Activated gamma-delta T cell (primary cell): ENCODE data around the gene FAM89B.

Experiments
- DNase-seq: peaks from one replicate; lab custom pipeline; 2025; lab: John Stamatoyannopoulos, UW

FAM89B gene

DNA sequence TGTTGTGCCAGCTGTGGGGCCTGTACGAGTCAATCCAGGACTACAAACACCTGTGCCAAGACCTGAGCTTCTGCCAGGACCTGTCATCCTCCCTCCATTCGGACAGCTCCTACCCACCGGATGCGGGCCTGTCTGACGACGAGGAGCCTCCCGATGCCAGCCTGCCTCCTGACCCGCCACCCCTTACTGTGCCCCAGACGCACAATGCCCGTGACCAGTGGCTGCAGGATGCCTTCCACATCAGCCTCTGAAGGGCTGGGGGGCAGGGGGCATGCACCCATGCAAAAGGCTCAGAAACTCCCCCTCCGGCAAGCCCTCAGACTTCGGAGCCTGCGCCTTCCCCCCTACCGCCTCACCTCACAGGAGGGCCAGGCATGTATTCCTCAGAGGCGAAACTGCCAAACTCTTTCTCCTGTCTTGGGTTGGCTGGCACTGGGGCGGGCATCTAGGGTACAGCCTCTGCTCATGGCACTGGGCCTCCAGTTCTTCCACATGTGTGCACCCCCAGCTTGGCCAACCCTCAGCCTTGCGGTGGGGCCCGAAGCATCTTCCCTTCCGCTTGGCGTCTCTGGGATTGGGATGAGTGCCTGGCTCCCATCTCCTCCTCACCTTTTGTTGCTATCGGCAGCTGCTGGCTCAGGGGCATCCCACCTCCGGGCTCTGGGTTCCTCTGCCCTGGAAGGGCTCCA, 1.2 kb downstream of the FAM89B start:
- no peak for DNase-seq

DNA sequence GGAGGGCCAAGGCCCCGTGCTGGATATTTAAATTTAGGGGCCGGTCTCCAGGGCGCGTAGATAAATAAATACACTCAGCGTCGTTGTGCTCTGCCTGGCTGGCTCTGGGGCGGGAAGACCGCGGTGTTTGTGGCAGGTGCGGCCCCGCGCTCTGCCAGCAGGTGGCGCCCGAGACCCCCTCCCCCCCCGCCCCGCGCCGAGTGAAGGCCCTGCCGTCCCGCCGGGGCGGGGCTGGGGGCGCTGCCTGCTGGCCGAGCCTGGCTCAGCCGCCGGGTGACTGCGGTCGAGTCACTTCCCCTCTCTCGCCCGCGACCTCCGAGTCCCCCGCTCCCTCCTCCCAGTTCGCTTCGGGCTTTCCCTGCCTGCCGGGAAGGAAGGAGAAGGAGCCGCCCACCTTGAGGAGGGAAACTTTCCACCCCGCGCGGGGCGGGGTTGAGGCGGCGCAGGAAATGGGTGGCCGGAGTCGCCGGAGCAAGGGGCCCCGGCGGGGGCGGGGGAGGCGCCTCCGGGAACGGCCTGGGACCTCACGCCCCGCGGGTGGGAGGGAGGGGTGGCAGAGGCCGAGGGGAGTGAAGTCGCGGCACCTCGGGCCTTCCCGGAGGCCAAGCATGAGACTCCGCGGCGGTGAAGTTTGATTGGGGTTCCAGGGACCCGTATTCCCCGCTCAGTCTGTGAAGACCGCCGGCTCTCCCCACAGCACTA, 1.9 kb downstream of the FAM89B start:
- peak; percentile 87 for DNase-seq

DNA sequence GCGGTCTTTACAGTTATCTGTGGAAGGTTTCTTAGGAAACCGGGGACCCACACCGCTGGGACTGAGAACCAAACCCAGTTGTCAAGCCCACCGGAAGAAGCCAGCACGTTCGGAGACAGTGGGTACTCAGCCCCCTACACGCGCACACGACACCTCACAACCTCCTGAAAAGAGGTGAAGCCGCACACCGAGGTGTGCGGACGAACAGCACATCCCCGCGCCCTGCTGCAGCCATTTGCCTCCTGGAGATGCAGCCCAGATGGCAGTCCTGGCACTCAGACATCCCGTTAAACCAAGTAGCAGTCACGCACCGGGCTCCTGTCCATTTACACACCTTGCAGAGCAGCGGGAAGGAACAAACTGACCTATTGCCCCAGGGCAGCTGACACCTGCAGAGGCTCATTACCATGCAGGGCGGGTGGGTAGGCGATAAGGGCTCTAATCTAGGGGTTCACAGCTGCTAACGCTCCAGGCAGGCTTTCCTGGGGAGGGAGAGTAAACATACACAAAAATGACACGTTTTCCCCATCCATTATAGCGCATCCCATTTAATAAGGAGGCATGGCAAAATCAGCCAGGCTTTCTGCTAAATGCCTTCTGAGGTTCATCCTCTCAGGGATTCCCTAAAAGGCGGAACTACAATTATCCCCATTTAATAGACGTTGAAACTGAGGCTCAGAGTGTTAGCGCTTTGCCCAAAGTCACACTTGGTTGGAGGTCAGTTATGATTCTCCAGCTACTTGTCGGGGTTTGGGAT, 2.7 kb downstream of the FAM89B start:
- DNase-seq = no peak

DNA sequence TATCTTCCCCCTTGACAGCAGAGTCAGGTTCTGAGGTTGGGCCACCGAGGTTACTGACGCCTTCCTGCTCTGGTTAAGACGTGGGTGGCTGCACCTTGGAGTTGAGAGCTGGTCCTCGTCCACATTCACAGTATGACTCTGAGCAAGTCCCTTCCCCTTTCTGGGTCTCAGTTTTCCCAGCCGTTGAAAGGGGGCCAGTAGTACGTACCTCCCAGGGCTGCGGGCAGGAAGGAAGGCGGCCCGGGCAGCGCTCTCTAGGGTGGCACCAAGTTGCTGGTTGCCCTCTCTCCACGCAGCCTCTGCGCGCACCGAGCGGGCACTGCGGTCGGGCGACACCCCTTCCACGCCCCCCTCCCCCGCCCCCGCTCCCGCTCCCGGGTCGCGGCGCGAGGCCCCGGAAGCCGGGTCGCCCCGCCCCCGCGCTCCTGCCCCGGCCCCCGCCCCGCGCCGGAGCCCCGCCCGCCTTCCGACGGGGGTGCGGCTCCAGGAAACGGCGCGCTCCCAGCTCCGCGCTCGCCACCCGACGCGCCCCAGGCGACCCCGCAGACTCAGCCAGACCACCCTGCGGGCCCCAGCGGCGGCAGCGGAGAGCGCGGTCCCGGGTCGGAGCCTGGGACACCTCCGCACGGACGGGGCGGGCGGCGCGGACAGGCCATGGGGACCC, 3.4 kb downstream of the FAM89B start, which contains the start of gene EHBP1L1:
Gene EHBP1L1, plus strand, starts transcription at position 486 of the 664 bp plus-strand sequence. CDS start 250 bp downstream, outside the sequence.
- peak; percentile 72 for DNase-seq

DNA sequence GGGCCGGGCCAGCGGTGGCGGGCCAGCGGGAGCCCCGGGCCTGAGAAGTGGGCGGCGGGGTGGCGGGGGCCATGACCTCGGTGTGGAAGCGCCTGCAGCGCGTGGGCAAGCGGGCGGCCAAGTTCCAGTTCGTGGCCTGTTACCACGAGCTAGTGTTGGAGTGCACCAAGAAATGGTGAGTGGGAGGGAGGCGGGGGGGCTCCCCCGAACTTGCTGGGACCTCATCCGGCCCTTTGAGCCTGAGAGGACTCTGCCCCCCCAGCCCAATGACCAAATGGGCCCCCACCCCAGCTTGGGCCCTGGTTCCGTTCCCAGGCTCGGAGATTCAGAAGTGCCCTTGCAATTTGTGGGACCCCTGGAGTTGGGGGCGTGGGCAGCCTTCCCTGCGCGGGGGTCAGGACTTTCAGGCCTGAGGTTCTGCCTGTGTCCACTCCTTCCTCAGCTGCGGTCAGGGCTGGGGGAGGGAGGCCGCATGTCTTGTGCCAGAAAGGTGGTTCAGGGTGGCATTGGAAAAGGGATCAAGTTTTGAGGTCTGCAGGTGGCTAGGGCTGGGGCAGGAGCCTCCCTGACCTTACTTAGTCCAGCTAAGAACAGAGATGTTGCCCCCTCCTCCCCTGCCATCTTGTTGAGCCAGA, 4.0 kb downstream of the FAM89B start:
- DNase-seq = no peak

DNA sequence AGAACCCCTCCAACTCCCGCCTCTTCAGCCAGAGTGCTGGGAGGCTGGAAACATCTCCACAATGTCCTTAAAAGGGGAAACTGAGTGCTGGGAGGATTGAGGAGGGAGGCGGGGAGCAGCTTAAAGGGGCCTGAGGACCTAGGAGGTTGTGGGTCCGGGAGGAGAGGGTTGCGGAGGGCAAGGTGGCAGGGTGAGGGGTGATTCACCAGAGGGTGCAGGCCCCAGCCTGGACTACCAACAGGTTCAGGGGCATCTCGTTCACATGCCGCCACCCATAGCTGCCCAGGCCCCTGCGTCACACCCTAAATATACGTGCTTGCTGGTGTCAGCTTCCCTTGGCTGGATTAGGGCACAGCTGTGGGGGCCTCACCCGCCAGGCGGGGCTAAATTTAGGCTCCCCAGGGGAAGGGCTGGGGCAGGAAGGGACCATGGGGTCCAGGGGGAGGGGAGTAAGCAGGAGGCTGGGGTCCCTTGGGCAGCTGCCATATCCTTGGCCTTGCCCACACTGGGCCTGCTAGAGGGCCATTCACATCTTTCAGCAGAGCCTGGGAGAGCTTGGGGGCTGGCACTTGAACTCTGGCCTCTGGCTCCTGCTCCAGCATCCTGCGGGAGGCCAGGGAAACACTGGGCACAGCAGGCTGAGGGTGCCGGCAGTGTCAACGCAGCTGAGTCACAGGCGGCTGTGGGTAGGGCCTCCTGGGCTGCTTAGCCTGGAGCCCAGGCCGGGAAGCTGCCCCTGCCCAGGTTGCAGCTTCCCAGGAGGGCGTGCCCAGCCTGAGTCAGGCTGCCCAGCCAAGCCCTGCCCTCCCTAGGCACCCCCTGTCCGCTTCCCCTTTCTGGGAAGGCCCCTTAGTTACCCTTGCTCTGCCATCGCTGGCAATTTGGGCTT, 4.8 kb downstream of the FAM89B start:
- DNase-seq = no peak

DNA sequence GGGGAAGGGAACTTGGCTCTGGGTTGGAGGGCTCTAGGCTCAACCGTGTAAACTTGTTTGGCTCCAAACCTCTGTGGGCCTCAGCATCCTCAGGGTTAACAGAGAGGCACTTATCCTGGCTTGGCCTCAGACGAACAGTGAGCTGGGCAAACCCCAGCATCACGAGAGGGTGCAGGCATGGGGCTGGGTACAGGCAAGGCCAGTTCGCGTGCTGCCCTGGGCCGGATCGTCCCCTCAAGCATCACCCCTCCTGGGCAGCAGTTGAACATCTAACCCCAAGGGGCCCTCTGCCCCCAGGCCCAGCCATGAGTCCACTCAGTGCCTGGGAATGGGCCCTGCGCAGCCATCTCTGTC, 5.4 kb downstream of the FAM89B start:
- no peak for DNase-seq

DNA sequence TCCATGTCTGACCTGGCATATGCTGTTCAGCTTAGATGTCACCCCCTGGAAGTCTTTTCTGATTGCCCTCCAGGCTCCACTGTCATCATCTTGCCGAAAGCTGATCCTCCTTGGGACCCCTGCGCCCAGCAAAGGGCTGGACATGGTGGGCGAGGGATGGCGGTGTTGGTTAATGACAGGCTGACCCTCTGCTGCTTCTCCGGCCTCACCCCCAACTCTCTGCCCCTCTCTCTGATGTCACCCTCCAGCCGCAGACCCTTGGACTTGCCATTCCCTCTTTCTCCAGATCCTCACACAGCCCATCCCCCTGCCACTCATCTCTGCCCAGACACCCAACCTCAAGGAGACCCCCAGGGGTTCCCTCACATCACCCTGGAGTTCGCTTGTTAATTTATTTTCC, 5.8 kb downstream of the FAM89B start:
- no peak for DNase-seq

DNA sequence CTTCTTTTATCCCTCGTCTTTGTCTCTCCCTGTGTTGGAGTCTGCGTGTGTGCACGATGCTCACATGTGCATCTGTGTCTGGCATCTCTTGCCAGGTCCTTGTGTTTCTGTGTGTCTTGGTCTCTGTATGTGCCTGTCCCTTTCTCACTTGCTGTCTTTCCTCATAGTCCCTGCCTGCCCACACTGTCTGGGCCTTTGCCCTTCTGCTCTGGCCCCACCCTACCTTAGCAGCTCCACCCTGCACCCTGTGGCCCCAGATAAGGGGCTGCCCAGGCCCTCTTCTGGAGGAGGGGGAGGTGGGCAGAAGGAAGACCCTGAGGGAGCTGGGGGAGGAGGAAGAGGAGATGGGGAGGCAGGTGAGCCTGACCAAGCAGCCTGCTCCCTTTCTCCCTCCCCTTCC, 6.3 kb downstream of the FAM89B start:
- DNase-seq = no peak

DNA sequence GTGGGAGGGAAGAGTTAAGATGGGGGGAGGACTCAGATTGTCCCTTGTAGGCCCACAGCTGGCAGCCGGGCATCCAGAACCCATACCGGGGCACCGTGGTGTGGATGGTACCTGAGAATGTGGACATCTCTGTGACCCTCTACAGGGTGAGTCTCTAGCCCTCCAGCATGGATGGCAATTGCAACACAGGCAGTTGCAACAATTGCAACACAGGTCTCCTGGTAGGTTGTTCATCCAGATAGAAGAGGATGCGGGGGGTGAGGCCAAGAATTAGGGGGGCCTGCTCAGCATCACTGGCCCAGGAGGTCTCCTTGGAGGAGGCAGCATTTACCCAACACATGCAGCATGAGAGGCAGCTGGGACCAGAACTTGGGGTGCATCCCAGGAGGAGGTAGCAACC, 7.0 kb downstream of the FAM89B start:
- no peak for DNase-seq

DNA sequence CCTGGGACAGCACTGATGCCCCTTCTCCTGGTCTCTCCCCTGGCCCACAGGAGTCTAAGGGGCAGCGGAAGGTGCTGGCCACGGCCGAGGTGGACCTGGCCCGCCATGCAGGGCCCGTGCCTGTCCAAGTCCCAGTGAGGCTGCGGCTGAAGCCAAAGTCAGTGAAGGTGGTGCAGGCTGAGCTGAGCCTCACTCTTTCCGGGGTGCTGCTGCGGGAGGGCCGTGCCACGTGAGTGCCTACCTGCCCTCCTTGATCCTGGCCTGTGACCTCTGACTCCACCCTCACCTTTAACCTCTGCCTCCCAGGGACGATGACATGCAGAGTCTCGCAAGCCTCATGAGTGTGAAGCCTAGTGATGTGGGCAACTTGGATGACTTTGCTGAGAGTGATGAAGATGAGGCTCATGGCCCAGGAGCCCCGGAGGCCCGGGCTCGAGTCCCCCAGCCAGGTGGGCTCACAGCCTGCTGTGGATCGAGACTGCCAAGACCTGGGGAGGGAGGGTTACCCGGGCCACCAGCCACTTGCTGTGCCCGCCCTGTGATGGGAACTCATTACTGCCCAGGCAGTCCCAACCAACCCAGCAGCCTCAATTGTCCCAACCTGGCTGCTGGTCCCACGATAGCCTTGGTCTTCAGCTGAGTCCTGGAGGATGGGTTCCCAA, 7.8 kb downstream of the FAM89B start:
- DNase-seq = no peak

DNA sequence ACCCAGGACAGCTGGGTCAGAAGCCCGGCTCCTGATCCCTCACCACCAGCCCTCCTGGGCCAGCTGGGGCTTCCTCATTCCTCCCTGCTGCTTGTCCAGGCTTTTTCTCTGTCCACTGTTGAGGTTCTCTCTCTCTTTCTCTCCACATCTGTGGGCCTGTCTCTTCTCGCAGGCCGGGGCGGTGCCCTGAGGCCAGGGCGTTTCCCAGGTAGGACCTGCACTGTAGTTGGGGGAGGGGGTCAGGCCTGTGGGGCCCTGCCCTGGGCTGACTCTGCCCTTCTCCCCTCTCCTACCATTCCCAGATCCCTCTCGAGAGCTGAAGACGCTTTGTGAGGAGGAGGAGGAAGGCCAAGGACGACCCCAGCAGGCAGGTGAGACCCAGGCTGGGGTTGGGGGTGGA, 8.4 kb downstream of the FAM89B start:
- no peak for DNase-seq

DNA sequence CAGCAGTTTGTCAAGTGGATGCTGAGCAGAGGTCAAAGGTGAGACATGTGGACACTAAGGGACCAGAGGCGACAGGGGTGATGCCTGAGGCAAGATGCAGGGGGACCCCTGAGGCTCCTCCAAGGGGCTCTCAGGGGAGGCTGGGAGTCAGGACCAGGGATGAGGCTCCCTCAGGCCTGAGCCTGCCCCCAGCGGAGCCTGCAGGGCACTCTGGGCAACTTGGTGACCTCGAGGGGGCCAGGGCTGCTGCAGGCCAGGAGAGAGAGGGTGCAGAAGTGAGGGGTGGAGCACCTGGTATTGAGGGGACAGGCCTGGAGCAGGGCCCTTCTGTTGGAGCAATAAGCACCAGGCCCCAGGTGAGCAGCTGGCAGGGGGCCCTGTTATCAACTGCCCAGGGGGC, 9.6 kb downstream of the FAM89B start:
- DNase-seq = no peak

DNA sequence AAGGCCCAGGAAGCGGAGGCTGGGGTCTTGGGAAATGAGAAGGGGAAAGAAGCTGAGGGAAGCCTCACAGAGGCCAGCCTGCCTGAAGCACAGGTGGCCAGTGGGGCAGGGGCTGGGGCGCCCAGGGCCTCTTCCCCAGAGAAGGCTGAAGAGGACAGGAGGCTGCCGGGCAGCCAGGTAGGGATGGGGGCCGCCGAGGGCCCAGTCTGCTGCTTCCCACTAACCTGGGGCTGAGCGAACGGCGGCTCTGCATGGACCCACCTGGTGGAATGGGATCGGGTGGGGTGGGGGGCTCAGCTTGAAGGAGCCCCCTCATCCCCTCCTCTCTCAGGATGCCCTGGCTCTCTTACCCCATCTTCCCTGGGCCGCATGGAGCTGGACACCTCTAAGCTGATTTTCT, 11.3 kb downstream of the FAM89B start:
- DNase-seq = no peak

DNA sequence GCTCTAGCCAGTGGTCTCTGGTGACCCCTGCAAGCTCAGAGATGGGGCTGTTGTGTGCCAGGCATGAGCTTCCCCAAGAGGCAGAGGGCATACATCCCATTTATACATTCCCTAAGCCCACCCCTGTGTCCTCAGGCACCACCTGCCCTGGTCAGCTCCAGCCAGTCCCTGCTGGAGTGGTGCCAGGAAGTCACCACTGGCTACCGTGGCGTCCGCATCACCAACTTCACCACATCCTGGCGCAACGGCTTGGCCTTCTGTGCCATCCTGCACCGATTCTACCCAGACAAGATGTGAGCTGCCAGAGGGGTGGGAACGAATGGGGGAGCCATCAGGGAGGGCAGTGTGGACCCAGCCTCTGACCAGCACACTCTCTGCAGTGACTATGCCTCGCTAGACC, 11.8 kb downstream of the FAM89B start:
- DNase-seq = no peak

DNA sequence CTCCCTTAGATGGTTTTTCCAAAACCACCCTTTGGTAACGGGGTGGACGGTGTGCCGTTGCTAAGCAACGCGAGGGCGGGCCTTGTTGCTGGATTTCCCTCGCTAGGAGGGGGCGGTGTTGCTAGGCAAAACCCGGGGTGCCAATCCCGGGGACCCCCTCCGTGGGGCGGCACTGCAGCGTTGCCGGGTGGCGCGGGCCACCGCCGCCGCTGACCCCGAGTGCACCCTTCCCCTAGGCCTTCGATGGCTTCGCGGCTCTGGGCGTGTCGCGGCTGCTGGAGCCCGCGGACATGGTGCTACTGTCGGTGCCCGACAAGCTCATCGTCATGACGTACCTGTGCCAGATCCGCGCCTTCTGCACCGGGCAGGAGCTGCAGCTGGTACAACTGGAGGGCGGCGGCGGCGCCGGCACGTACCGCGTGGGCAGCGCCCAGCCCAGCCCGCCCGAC, 12.4 kb downstream of the FAM89B start:
- no peak for DNase-seq

DNA sequence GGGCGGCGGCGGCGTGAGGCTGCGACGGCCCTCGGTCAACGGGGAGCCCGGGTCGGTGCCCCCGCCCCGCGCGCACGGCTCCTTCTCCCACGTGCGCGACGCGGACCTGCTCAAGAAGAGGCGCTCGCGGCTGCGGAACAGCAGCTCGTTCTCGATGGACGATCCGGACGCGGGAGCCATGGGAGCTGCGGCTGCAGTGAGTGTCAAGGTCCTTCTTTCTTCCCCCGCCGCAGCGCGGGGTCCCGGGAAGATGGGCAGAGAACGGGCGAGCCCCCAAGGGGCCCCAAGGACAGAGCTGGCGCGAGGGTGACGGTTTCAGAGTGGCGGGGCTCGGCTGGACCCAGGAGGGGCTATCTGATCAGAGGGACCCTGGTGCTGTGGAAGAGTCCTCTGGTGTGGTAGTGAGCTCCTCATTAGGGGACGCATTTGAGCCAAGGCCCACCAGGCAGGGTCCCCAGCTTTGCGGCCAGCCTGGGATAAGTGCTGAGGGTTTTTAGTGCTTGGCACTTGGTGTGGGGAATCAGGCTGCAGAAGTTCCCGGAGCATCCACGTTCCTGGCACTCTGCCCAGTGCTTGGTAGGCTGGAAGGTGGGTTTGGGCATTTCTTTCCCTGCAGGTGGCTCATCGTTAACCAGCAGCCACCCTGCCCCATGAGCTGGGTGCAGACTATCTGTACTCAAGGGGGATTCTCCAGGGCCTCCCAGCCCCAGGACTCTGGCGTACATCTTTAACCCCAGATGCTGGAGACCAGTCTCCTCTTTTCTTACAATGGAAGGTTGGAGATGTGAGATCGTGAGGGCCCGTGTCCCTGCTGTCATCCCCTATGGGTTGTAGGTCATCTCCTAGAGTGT, 13.3 kb downstream of the FAM89B start:
- no peak for DNase-seq

DNA sequence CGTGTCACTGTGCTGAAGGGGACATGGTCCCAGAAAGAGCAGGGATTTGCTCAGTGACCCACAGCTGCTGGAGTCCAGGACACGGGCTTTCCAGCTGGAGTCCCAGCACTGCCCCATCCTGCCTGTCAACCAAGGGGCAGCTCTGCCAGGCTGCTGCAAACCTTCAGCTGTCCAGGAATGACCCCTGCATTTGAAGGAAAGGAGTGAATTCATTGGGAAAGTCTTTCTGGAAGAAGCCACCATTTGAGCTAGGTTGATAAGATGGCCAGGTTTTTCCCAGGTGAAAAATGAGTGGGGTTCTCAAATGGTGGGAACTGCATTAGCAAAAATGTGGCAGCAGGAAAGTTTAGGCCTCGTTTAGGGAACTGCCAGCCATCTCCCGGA, 13.9 kb downstream of the FAM89B start:
- no peak for DNase-seq

DNA sequence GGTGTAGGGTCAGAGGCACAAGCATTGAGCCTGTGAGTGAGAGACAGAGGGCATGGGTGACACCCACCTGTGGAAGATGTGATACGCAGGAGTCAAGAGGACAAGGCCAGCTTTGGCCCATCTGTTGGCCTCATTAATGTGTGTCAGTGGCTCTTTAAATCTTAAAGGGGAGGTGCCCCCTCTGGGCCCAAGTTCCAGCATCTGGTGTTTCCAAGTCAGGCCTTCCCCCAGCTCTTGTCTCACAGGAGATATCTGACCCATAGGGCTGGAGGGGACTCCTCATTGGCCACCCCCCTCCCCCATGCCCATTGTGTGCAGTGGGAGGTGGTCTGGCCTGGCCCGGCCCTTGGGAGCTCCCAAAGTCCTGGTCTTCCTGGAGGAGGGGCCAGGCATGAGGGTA, 14.3 kb downstream of the FAM89B start:
- DNase-seq = no peak
